Measurements from ENCODE around the gene DNAJC5. TPM values are rescaled to one million over a fixed set of nuclear protein-coding genes. Genes with fewer than 3 reads are reported as not detected.

Gene DNAJC5
- total and polyA plus RNA-seq, 2 donors (not counting 3 experiments of a cell fraction or from before 2014, with no cell fraction given) = 44.7 to 60.3 TPM

- H3K9ac ChIP-seq (replicated peaks; ENCODE audit: extremely low read depth, insufficient read depth, low read length) = no peak overlapping the region
- no peak overlapping the region for H3K27ac ChIP-seq (ENCODE audit: insufficient read depth, low read depth, low read length)
- no peak overlapping the region for H3K4me3 ChIP-seq (replicated peaks in 1 of 3; ENCODE audit: insufficient read depth in 1 of 3, low read depth in 1 of 3, low read length in 3 of 3)
- H3K4me1 ChIP-seq (ENCODE audit: control insufficient read depth, extremely low read depth, insufficient read depth, low read length) = peaks cover 7% of the 10 kb centered on the region
- H3K79me2 ChIP-seq (ENCODE audit: control insufficient read depth, insufficient read depth, low read length) = peaks cover 14% of the 10 kb centered on the region
- ChIA-PET CTCF (interaction anchor here (1.1 kb wide), 1 partner anchor 82 kb away, joined by 5 read pairs; no protein-coding TSS in a partner anchor), POLR2A (interaction anchor here (0.7 kb wide), 1 partner anchor 909 kb away, joined by 10 read pairs; no protein-coding TSS in a partner anchor)
- intact Hi-C loops (cut with micrococcal nuclease) = loop anchor here (10.0 kb wide), 1 partner anchor 163 kb away; no protein-coding TSS in a partner anchor
- TSS peak; percentile 10 for BruUV-seq (replicated peaks)
- H2AFZ ChIP-seq (ENCODE audit: low read depth, low read length) = no peak overlapping the region
- no peak overlapping the region for H3K4me2 ChIP-seq (ENCODE audit: insufficient read depth, low read length)
- no peak for DNase-seq (ENCODE audit: low read depth, low spot score)
- no peak for FAIRE-seq
- no peaks in the 10 kb centered on the region for H3K9me1 ChIP-seq (replicated peaks; ENCODE audit: control insufficient read depth, extremely low read depth, insufficient read depth, low read length)
- H3K36me3 ChIP-seq (ENCODE audit: control insufficient read depth in 2 of 2, extremely low read depth in 1 of 2, insufficient read depth in 2 of 2, low read length in 2 of 2) = peaks cover 13 to 44% of the 10 kb centered on the region in 2 experiments
- dilution Hi-C loops (cut with MboI; ENCODE audit: extremely low pct_ligation_motif_present, low sequenced_read_pairs) = no loop called here
- no peaks in the 10 kb centered on the region for H4K20me1 ChIP-seq (replicated peaks; ENCODE audit: control insufficient read depth, extremely low read depth, insufficient read depth, low read length)
- H3K9me3 ChIP-seq (replicated peaks; ENCODE audit: control insufficient read depth, insufficient read depth, low read length) = no peaks in the 10 kb centered on the region
- TF ChIP-seq GATA2 (IDR thresholded peaks at IDR 0.05; ENCODE audit: insufficient read depth, insufficient read length, low read depth, low read length) (no peak), FOS (IDR thresholded peaks at IDR 0.05; ENCODE audit: borderline replicate concordance, insufficient read depth, low read length) (no peak), MYC (IDR thresholded peaks at IDR 0.05; ENCODE audit: low read depth, low read length) (no peak), POLR2AphosphoS5 (IDR thresholded peaks at IDR 0.05; ENCODE audit: insufficient read depth, low read depth, low read length) (no peak), POLR2A (IDR thresholded peaks at IDR 0.05; ENCODE audit: low read depth, low read length) (no peak), CTCF (IDR thresholded peaks at IDR 0.05; ENCODE audit: extremely low read depth in 1 of 2, insufficient read depth in 1 of 2, low read depth in 1 of 2, low read length in 2 of 2) (no peak), JUN (IDR thresholded peaks at IDR 0.05; ENCODE audit: borderline replicate concordance, insufficient read depth, insufficient read length, low read depth) (no peak), EZH2 (IDR thresholded peaks at IDR 0.05; ENCODE audit: borderline replicate concordance, low read depth, low read length, severe bottlenecking) (no peak)
- TF ChIP-seq, protein P1, sequence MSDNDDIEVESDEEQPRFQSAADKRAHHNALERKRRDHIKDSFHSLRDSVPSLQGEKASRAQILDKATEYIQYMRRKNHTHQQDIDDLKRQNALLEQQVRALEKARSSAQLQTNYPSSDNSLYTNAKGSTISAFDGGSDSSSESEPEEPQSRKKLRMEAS (IDR thresholded peaks at IDR 0.05; ENCODE audit: insufficient read depth, insufficient read length) = no peak
- no peaks in the 10 kb centered on the region for H3K27me3 ChIP-seq (ENCODE audit: control insufficient read depth in 2 of 2, insufficient read depth in 2 of 2, low read length in 2 of 2)
Measured at GRCh38 chr20:63891061-63892002, 3.6 kb upstream of the DNAJC5 start.
